SK-N-SH (cell line): ENCODE results near the gene CAPN6. TPM values are rescaled to one million over a fixed set of nuclear protein-coding genes. Genes with fewer than 3 reads are reported as not detected.

Experiments used
- CTCF ChIA-PET: fragments of 300-600, 350-600 bp; formaldehyde crosslinking; extraction: SDS; loops from one replicate; lab custom pipeline; 2021; lab: Yijun Ruan, JAX
- POLR2A ChIA-PET: fragments of 350-600 bp; sonication (Branson Sonifier 250); formaldehyde crosslinking; extraction: SDS; loops from one replicate; lab custom pipeline; 2020; ENCODE audit warnings: antibody characterized with exemption, inconsistent platforms; lab: Yijun Ruan, JAX
- DNase-seq: peaks from one replicate; pipeline ENCODE4 v3.0.0; 2012
- H2AFZ ChIP-seq: fragments of 200-600 bp; sonication (generic); 2 replicates; pipeline ENCODE4 v1.8.1; 2016; ENCODE audit warnings: antibody characterized with exemption, mild to moderate bottlenecking, low read depth
- H3F3A ChIP-seq: fragments of 200-600 bp; sonication (generic); replicated peaks from 2 replicates; pipeline ENCODE3; 2016; ENCODE audit warnings: antibody characterized with exemption, mild to moderate bottlenecking; ENCODE audit not compliant: insufficient read depth
- H3K27ac ChIP-seq, 2 experiments: fragments of 200-500 bp in 1 of 2; fragments of 200-600 bp in 1 of 2; sonication (Bioruptor generic) in 1 of 2; sonication (generic), shearing (Covaris generic) in 1 of 2; 2 replicates each; pipeline versions ENCODE4 v1.5.1 to v1.6.1; 2014 to 2016; ENCODE audit warnings: low read depth in 2 of 2, inconsistent platforms in 1 of 2, low read length in 1 of 2, mild to moderate bottlenecking in 1 of 2, mixed read lengths in 1 of 2
- H3K27me3 ChIP-seq: fragments of 200-600 bp; sonication (generic), shearing (Covaris generic); 2 replicates; pipeline ENCODE4 v1.6.1; 2016; ENCODE audit warnings: mixed run types; ENCODE audit not compliant: insufficient read depth
- H3K36me3 ChIP-seq, 2 experiments: fragments of 200-500 bp in 1 of 2; fragments of 200-600 bp in 1 of 2; sonication (Bioruptor generic) in 1 of 2; sonication (generic) in 1 of 2; replicated peaks in 1 of 2; 2 replicates each; pipeline versions ENCODE3 to v1.5.1; 2014 to 2016; ENCODE audit warnings: low read length in 1 of 2, mild to moderate bottlenecking in 1 of 2; ENCODE audit not compliant: insufficient read depth in 2 of 2, control insufficient read depth in 1 of 2
- H3K4me1 ChIP-seq, 2 experiments: fragments of 200-500 bp in 1 of 2; fragments of 200-600 bp in 1 of 2; sonication (Bioruptor generic) in 1 of 2; sonication (generic), shearing (Covaris generic) in 1 of 2; 2 replicates each; pipeline versions ENCODE4 v1.5.1 to v1.6.1; 2014 to 2016; ENCODE audit warnings: low read depth in 1 of 2, low read length in 1 of 2, mixed run types in 1 of 2; ENCODE audit not compliant: insufficient read depth in 2 of 2, control insufficient read depth in 1 of 2
- H3K4me2 ChIP-seq: fragments of 200-600 bp; sonication (generic), shearing (Covaris generic); 2 replicates; pipeline ENCODE4 v1.6.1; 2017; ENCODE audit warnings: mixed run types
- H3K4me3 ChIP-seq, 2 experiments: fragments of 200-500 bp in 1 of 2; fragments of 200-600 bp in 1 of 2; sonication (Bioruptor generic) in 1 of 2; sonication (generic), shearing (Covaris generic) in 1 of 2; 2 replicates each; pipeline versions ENCODE4 v1.5.1 to v1.8.1; 2014 to 2016; ENCODE audit warnings: low read depth in 2 of 2, inconsistent platforms in 1 of 2, low read length in 1 of 2, mild to moderate bottlenecking in 1 of 2, mixed read lengths in 1 of 2, moderate library complexity in 1 of 2
- H3K79me2 ChIP-seq: fragments of 200-600 bp; sonication (generic); 2 replicates; pipeline ENCODE4 v1.8.1; 2017; ENCODE audit warnings: mild to moderate bottlenecking; ENCODE audit not compliant: insufficient read depth
- H3K9ac ChIP-seq: fragments of 200-600 bp; sonication (generic); 2 replicates; pipeline ENCODE4 v1.6.1; 2017; ENCODE audit warnings: mixed run types
- H3K9me2 ChIP-seq: fragments of 200-600 bp; sonication (generic); 2 replicates; pipeline ENCODE4 v1.6.1; 2017; ENCODE audit warnings: mixed run types
- H3K9me3 ChIP-seq: fragments of 200-600 bp; sonication (generic); 2 replicates; pipeline ENCODE4 v1.6.1; 2017; ENCODE audit warnings: mixed run types, mild to moderate bottlenecking, moderate library complexity
- H4K20me1 ChIP-seq: fragments of 200-600 bp; sonication (generic); 2 replicates; pipeline ENCODE4 v1.6.1; 2017; ENCODE audit warnings: mild to moderate bottlenecking, mixed run types; ENCODE audit not compliant: insufficient read depth
- CTCF ChIP-seq: fragments of 200-600 bp; sonication (generic); IDR thresholded peaks from 2 replicates; pipeline ENCODE4 v1.6.1; 2017; ENCODE audit warnings: antibody characterized with exemption, mild to moderate bottlenecking, moderate library complexity
- EZH2phosphoT487 ChIP-seq: fragments of 200-600 bp; sonication (generic); IDR thresholded peaks from 2 replicates; pipeline ENCODE4 v1.6.1; 2017; ENCODE audit warnings: low read depth, mixed run types, mild to moderate bottlenecking, antibody characterized with exemption, moderate library complexity, borderline replicate concordance
- FOXJ3 ChIP-seq: sonication (generic); formaldehyde crosslinking; IDR thresholded peaks from 2 replicates; pipeline ENCODE4 v1.5.1; 2020; ENCODE audit warnings: mild to moderate bottlenecking, missing genetic modification reagents
- GABPA ChIP-seq: IDR thresholded peaks from 2 replicates; pipeline ENCODE4 v1.4.0; 2012; ENCODE audit warnings: low read depth, mild to moderate bottlenecking
- IRF3 ChIP-seq: fragments of 150-350 bp; IDR thresholded peaks from 2 replicates; pipeline ENCODE4 v1.6.1; 2016; ENCODE audit warnings: mild to moderate bottlenecking, low read depth, low read length
- MXI1 ChIP-seq: IDR thresholded peaks from 2 replicates; pipeline ENCODE4 v1.6.1; 2012; ENCODE audit warnings: mild to moderate bottlenecking, low read depth, low read length, improper control_type of control experiment
- NFIC ChIP-seq: IDR thresholded peaks from 2 replicates; pipeline ENCODE4 v1.4.0; 2012; ENCODE audit warnings: borderline replicate concordance
- NRF1 ChIP-seq: IDR thresholded peaks from 2 replicates; pipeline ENCODE4 v1.6.1; 2012; ENCODE audit warnings: low read depth, mild to moderate bottlenecking, low read length
- PBX3 ChIP-seq: IDR thresholded peaks from 2 replicates; pipeline ENCODE4; 2012
- POLR2AphosphoS5 ChIP-seq: IDR thresholded peaks from 2 replicates; pipeline ENCODE4 v1.6.1; 2012; ENCODE audit warnings: low read depth, low read length
- RCOR1 ChIP-seq: fragments of 150-350 bp; IDR thresholded peaks from 2 replicates; pipeline ENCODE4 v1.6.1; 2017; ENCODE audit warnings: antibody characterized with exemption, low read length
- REST ChIP-seq: IDR thresholded peaks from 2 replicates; pipeline ENCODE4 v1.6.1; 2012; ENCODE audit warnings: mild to moderate bottlenecking, low read depth, low read length, moderate library complexity
- RXRA ChIP-seq: IDR thresholded peaks from 2 replicates; pipeline ENCODE4 v1.4.0; 2012; ENCODE audit warnings: low read depth, mild to moderate bottlenecking, borderline replicate concordance
- SIN3A ChIP-seq: IDR thresholded peaks from 2 replicates; pipeline ENCODE4 v1.6.1; 2012; ENCODE audit warnings: low read depth, mild to moderate bottlenecking, low read length, moderate library complexity, borderline replicate concordance
- USF2 ChIP-seq: fragments of 150-350 bp; IDR thresholded peaks from 2 replicates; pipeline ENCODE4 v1.6.1; 2017; ENCODE audit warnings: antibody characterized with exemption, low read length, low read depth, borderline replicate concordance
- YY1 ChIP-seq: IDR thresholded peaks from 2 replicates; pipeline ENCODE4 v1.4.0; 2012; ENCODE audit warnings: low read depth, mild to moderate bottlenecking
- WGBS: methylation state at CpG from one replicate; pipeline ENCODE4 v1.1.6; 2017; ENCODE audit warnings: low lambda C conversion rate; 5-methylcytosine and 5-hydroxymethylcytosine counted together
- polyA plus RNA-seq, 3 experiments: library from polyadenylated mRNA; depleted of rRNA; stranded (reverse); fragments of >200 nt; gene quantifications; 2 replicates each; pipeline ENCODE4 v1.2.3, GENCODE V29; 2012

Gene CAPN6
- polyA plus RNA-seq, 1 of the 3 experiments (the other 2 are of a cell fraction): not detected

- Histone ChIP-seq H3K9me2 (no peaks in the 10 kb centered on the region), H3K4me3 (no peak overlapping the region), H3F3A (no peaks in the 10 kb centered on the region), H3K4me1 (no peaks in the 10 kb centered on the region; a peak in 1 of 4 replicates), H3K27me3 (peaks cover 8% of the 10 kb centered on the region; the same call in 1 of the 2 replicates), H3K9me3 (no peaks in the 10 kb centered on the region), H4K20me1 (no peaks in the 10 kb centered on the region), H3K4me2 (no peak overlapping the region), H3K36me3 (no peaks in the 10 kb centered on the region), H2AFZ (no peak overlapping the region), H3K9ac (no peak overlapping the region), H3K79me2 (no peaks in the 10 kb centered on the region), H3K27ac (no peak overlapping the region)
- DNase-seq: no peak
- no peak for TF ChIP-seq NFIC
- no peak for TF ChIP-seq RXRA
- WGBS: 11% methylated on average over 3 of the region's 3 CpGs
- CTCF ChIA-PET: interaction anchor here (2.2 to 5.1 kb wide), 2 partner anchors 16 to 185 kb away, joined by 8 to 22 read pairs; no protein-coding TSS in a partner anchor
- POLR2A ChIA-PET: no interaction called here
These were observed 9.8 kb downstream of the CAPN6 start for GRCh38 chrX:111260451-111260850.

GRCh38 chrX:111259559-111259958 is 10.7 kb downstream of the CAPN6 start:
- 27% methylated on average over 3 of the region's 3 CpGs for WGBS
- no peaks in the 10 kb centered on the region for H3K9me2 ChIP-seq
- no peak overlapping the region for H2AFZ ChIP-seq
- DNase-seq: no peak
- ChIA-PET CTCF (interaction anchor here (0.6 to 5.1 kb wide), 3 partner anchors 15 to 209 kb away, joined by 3 to 22 read pairs (median 8); no protein-coding TSS in a partner anchor), POLR2A (no interaction called here)
- no peaks in the 10 kb centered on the region for H3K79me2 ChIP-seq
- no peak overlapping the region for H3K27ac ChIP-seq
- no peaks in the 10 kb centered on the region for H3K9me3 ChIP-seq
- H3K27me3 ChIP-seq: peaks cover 8% of the 10 kb centered on the region; the same call in 1 of the 2 replicates
- no peaks in the 10 kb centered on the region for H3K36me3 ChIP-seq
- no peaks in the 10 kb centered on the region for H4K20me1 ChIP-seq
- no peak overlapping the region for H3K9ac ChIP-seq
- H3K4me1 ChIP-seq: no peaks in the 10 kb centered on the region
- TF ChIP-seq FOXJ3 (CRISPR knock-in tag) (no peak), YY1 (no peak), CTCF (no peak), RCOR1 (no peak), PBX3 (no peak), REST (no peak), NFIC (no peak), IRF3 (no peak), RXRA (no peak), NRF1 (no peak), POLR2AphosphoS5 (no peak), GABPA (no peak), USF2 (no peak), MXI1 (no peak), EZH2phosphoT487 (no peak), SIN3A (no peak)
- no peak overlapping the region for H3K4me3 ChIP-seq
- H3F3A ChIP-seq: no peaks in the 10 kb centered on the region
- no peak overlapping the region for H3K4me2 ChIP-seq
